HL-60 (cell line): ENCODE measurements around the gene FBXO15.
A peak's percentile ranks its signal among the peaks of the same experiment; 100 is the strongest.

Experiments used
- DNase-seq, 2 experiments: peaks; one replicate each; pipeline ENCODE4 v3.0.0-alpha.2; 2010 to 2020; ENCODE audit warnings: low read depth in 1 of 2, low spot score in 1 of 2
- H3K27ac ChIP-seq: fragments of 250-450 bp; sonication (Bioruptor Pico); replicated peaks from 2 replicates; pipeline ENCODE4 v1.5.1; 2020; ENCODE audit warnings: mild to moderate bottlenecking, moderate library complexity
- H3K27me3 ChIP-seq: fragments of 250-450 bp; sonication (Bioruptor Pico); 2 replicates; pipeline ENCODE4 v1.5.1; 2021; ENCODE audit warnings: mild to moderate bottlenecking, moderate library complexity; ENCODE audit not compliant: insufficient read depth, poor library complexity, severe bottlenecking
- H3K4me3 ChIP-seq: replicated peaks from 2 replicates; pipeline ENCODE4 v1.5.1; 2011; ENCODE audit warnings: mild to moderate bottlenecking, control low read depth, low read length; ENCODE audit not compliant: insufficient read depth
- CTCF ChIP-seq: IDR thresholded peaks from one replicate; pipeline ENCODE4 v1.5.1; 2011; ENCODE audit warnings: low read length, control low read depth, inconsistent platforms; ENCODE audit not compliant: insufficient read depth
- GABPA ChIP-seq: IDR thresholded peaks from 2 replicates; pipeline ENCODE4 v1.6.1; 2012; ENCODE audit warnings: low read depth
- POLR2AphosphoS5 ChIP-seq: IDR thresholded peaks from 2 replicates; pipeline ENCODE4 v1.6.1; 2012; ENCODE audit warnings: low read depth
- REST ChIP-seq: IDR thresholded peaks from 2 replicates; pipeline ENCODE4 v1.6.1; 2012; ENCODE audit warnings: low read depth; ENCODE audit not compliant: insufficient replicate concordance
- SPI1 ChIP-seq: IDR thresholded peaks from 2 replicates; pipeline ENCODE4 v1.6.1; 2012; ENCODE audit warnings: low read depth, mild to moderate bottlenecking, borderline replicate concordance

Gene FBXO15

GRCh38 chr18:74149878-74150277 is 2.2 kb upstream of the FBXO15 start:
- H3K27me3 ChIP-seq, result no peaks in the 10 kb centered on the region
- H3K4me3 ChIP-seq, result peak overlapping the region; percentile 62
- no peak for TF ChIP-seq SPI1
- no peak for TF ChIP-seq CTCF
- TF ChIP-seq POLR2AphosphoS5, result no peak
- no peak for TF ChIP-seq GABPA
- no peak for TF ChIP-seq REST
- H3K27ac ChIP-seq, result no peak overlapping the region
- no peak for DNase-seq

GRCh38 chr18:74148543-74149070 is 973 bp upstream of the FBXO15 start:
- H3K27ac ChIP-seq, result peak overlapping the region; percentile 96
- H3K4me3 ChIP-seq, result peak overlapping the region; percentile 62
- DNase-seq, result no peak
- H3K27me3 ChIP-seq, result no peaks in the 10 kb centered on the region
- no peak for TF ChIP-seq CTCF
- no peak; the same call in 1 of the 2 replicates for TF ChIP-seq POLR2AphosphoS5
- TF ChIP-seq SPI1, result no peak
- TF ChIP-seq REST, result no peak
- no peak for TF ChIP-seq GABPA

GRCh38 chr18:74147491-74147778 is 199 bp downstream of the FBXO15 start:
- Histone ChIP-seq H3K27me3 (no peaks in the 10 kb centered on the region), H3K27ac (peak overlapping the region; percentile 96), H3K4me3 (peak overlapping the region; percentile 62)
- no peak for DNase-seq
- no peak for TF ChIP-seq GABPA
- no peak for TF ChIP-seq POLR2AphosphoS5
- no peak for TF ChIP-seq SPI1
- TF ChIP-seq CTCF, result no peak
- TF ChIP-seq REST, result no peak
